Neural cell (in vitro differentiated cells): Measurements from ENCODE around the gene GTPBP6. TPM values are rescaled to one million over a fixed set of nuclear protein-coding genes. Genes with fewer than 3 reads are reported as not detected.

Experiments used
- H2AFZ ChIP-seq: fragments of 200-600, 300-800 bp; sonication (generic), shearing (Covaris generic); 2 replicates; pipeline ENCODE4 v1.6.0; 2014; ENCODE audit warnings: low read depth, mild to moderate bottlenecking, antibody characterized with exemption, low read length, moderate library complexity
- H3F3A ChIP-seq: fragments of 200-600 bp; shearing (Covaris generic); 2 replicates; pipeline ENCODE4 v1.6.1; 2016; ENCODE audit warnings: mild to moderate bottlenecking, moderate library complexity, mixed read lengths, antibody characterized with exemption, low read length; ENCODE audit not compliant: insufficient read depth, poor library complexity, severe bottlenecking
- H3K27ac ChIP-seq: fragments of 200-600, 300-800 bp; sonication (generic), shearing (Covaris generic); 2 replicates; pipeline ENCODE4 v1.5.1; 2014; ENCODE audit warnings: mild to moderate bottlenecking, low read length, moderate library complexity
- H3K27me3 ChIP-seq: fragments of 300-800, 200-600 bp; sonication (generic), shearing (Covaris generic); 2 replicates; pipeline ENCODE4 v1.6.0; 2014; ENCODE audit warnings: mild to moderate bottlenecking, low read depth, low read length, moderate library complexity; ENCODE audit not compliant: insufficient read depth
- H3K36me3 ChIP-seq: fragments of 300-800, 200-600 bp; sonication (generic), shearing (Covaris generic); 2 replicates; pipeline ENCODE4 v1.5.1; 2014; ENCODE audit warnings: mild to moderate bottlenecking, antibody characterized with exemption, low read length, moderate library complexity; ENCODE audit not compliant: insufficient read depth
- H3K4me2 ChIP-seq: fragments of 300-800, 200-600 bp; sonication (generic), shearing (Covaris generic); 2 replicates; pipeline ENCODE4 v1.6.0; 2014; ENCODE audit warnings: mild to moderate bottlenecking, low read length
- H3K4me3 ChIP-seq: fragments of 300-800, 200-600 bp; sonication (generic), shearing (Covaris generic); 2 replicates; pipeline ENCODE4 v1.5.1; 2014; ENCODE audit warnings: mild to moderate bottlenecking, low read length, moderate library complexity
- H3K79me2 ChIP-seq: fragments of 200-600 bp; shearing (Covaris generic); replicated peaks from 2 replicates; pipeline ENCODE4 v1.6.0; 2014; ENCODE audit warnings: mild to moderate bottlenecking, low read length, moderate library complexity; ENCODE audit not compliant: insufficient read depth
- H3K9ac ChIP-seq: fragments of 300-800, 200-600 bp; sonication (generic), shearing (Covaris generic); 2 replicates; pipeline ENCODE4 v1.6.1; 2016; ENCODE audit warnings: mild to moderate bottlenecking, low read length, mixed read lengths
- H3K9me2 ChIP-seq: fragments of 200-600 bp; shearing (Covaris generic); 2 replicates; pipeline ENCODE4 v1.6.1; 2016; ENCODE audit warnings: mild to moderate bottlenecking, low read length, mixed read lengths; ENCODE audit not compliant: insufficient read depth
- H3K9me3 ChIP-seq: fragments of 200-600, 300-800 bp; sonication (generic), shearing (Covaris generic); 2 replicates; pipeline ENCODE4 v1.6.1; 2016; ENCODE audit warnings: mild to moderate bottlenecking, mixed run types, low read length, moderate library complexity, mixed read lengths
- H4K20me1 ChIP-seq: fragments of 200-600 bp; shearing (Covaris generic); 2 replicates; pipeline ENCODE4 v1.6.1; 2016; ENCODE audit warnings: mild to moderate bottlenecking, mixed run types; ENCODE audit not compliant: insufficient read depth
- EP300 ChIP-seq: fragments of 450-650 bp; conservative IDR thresholded peaks from 2 replicates; pipeline ENCODE4 v1.6.1; 2014; ENCODE audit warnings: antibody characterized with exemption, mild to moderate bottlenecking, moderate library complexity; ENCODE audit not compliant: poor library complexity, severe bottlenecking
- EZH2 ChIP-seq: fragments of 200-600, 300-800 bp; shearing (Covaris generic), sonication (generic); IDR thresholded peaks from 2 replicates; pipeline ENCODE4 v1.6.1; 2014; ENCODE audit warnings: antibody characterized with exemption, low read length, borderline replicate concordance, mild to moderate bottlenecking; ENCODE audit not compliant: insufficient read depth, poor library complexity, severe bottlenecking
- MXI1 ChIP-seq: fragments of 450-650 bp; conservative IDR thresholded peaks from 2 replicates; pipeline ENCODE4 v1.6.1; 2014; ENCODE audit warnings: antibody characterized with exemption, mild to moderate bottlenecking; ENCODE audit not compliant: poor library complexity, severe bottlenecking
- POLR2AphosphoS5 ChIP-seq: IDR thresholded peaks from 2 replicates; pipeline ENCODE4 v1.6.1; 2012
- RAD21 ChIP-seq: fragments of 450-650 bp; conservative IDR thresholded peaks from 2 replicates; pipeline ENCODE4 v1.6.1; 2014; ENCODE audit warnings: antibody characterized with exemption, mild to moderate bottlenecking, moderate library complexity
- REST ChIP-seq: IDR thresholded peaks from 2 replicates; pipeline ENCODE4 v1.6.1; 2012; ENCODE audit warnings: borderline replicate concordance
- SMC3 ChIP-seq: fragments of 450-650 bp; conservative IDR thresholded peaks from 2 replicates; pipeline ENCODE4 v1.6.1; 2014; ENCODE audit warnings: antibody characterized with exemption, mild to moderate bottlenecking, moderate library complexity; ENCODE audit not compliant: poor library complexity
- TAF1 ChIP-seq: IDR thresholded peaks from 2 replicates; pipeline ENCODE4 v1.6.1; 2012; ENCODE audit warnings: low read depth
- polyA plus RNA-seq: library from polyadenylated mRNA; depleted of rRNA; stranded (reverse); fragments of >200 nt; gene quantifications from 2 replicates; pipeline ENCODE4 v1.2.3, GENCODE V29; 2014
- TF ChIP-seq, protein P1 (sequence below): fragments of 450-650 bp; IDR thresholded peaks from 2 replicates; pipeline ENCODE4 v1.5.1; 2014; ENCODE audit warnings: antibody characterized with exemption, mild to moderate bottlenecking, moderate library complexity; ENCODE audit not compliant: poor library complexity, severe bottlenecking

GTPBP6 gene
- polyA plus RNA-seq, 1 donor from 2014 or later, result 23.6 TPM

GRCh38 chrX:314049-314448 lies 4.5 kb downstream of the GTPBP6 start:
- Histone ChIP-seq H3K79me2 (no peaks in the 10 kb centered on the region), H3K9me3 (no peaks in the 10 kb centered on the region), H3K9me2 (no peaks in the 10 kb centered on the region), H3K4me2 (no peak overlapping the region), H3K36me3 (no peaks in the 10 kb centered on the region), H3K9ac (no peak overlapping the region), H3K27ac (no peak overlapping the region), H3K27me3 (no peaks in the 10 kb centered on the region), H3K4me3 (no peak overlapping the region), H4K20me1 (no peaks in the 10 kb centered on the region), H3F3A (no peaks in the 10 kb centered on the region), H2AFZ (no peak overlapping the region)
- TF ChIP-seq MXI1, result no peak
- TF ChIP-seq EP300, result no peak
- TF ChIP-seq RAD21, result no peak
- TF ChIP-seq, protein P1, sequence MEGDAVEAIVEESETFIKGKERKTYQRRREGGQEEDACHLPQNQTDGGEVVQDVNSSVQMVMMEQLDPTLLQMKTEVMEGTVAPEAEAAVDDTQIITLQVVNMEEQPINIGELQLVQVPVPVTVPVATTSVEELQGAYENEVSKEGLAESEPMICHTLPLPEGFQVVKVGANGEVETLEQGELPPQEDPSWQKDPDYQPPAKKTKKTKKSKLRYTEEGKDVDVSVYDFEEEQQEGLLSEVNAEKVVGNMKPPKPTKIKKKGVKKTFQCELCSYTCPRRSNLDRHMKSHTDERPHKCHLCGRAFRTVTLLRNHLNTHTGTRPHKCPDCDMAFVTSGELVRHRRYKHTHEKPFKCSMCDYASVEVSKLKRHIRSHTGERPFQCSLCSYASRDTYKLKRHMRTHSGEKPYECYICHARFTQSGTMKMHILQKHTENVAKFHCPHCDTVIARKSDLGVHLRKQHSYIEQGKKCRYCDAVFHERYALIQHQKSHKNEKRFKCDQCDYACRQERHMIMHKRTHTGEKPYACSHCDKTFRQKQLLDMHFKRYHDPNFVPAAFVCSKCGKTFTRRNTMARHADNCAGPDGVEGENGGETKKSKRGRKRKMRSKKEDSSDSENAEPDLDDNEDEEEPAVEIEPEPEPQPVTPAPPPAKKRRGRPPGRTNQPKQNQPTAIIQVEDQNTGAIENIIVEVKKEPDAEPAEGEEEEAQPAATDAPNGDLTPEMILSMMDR, result no peak
- no peak for TF ChIP-seq REST
- no peak for TF ChIP-seq POLR2AphosphoS5
- TF ChIP-seq TAF1, result no peak
- TF ChIP-seq SMC3, result no peak
- no peak for TF ChIP-seq EZH2

DNA sequence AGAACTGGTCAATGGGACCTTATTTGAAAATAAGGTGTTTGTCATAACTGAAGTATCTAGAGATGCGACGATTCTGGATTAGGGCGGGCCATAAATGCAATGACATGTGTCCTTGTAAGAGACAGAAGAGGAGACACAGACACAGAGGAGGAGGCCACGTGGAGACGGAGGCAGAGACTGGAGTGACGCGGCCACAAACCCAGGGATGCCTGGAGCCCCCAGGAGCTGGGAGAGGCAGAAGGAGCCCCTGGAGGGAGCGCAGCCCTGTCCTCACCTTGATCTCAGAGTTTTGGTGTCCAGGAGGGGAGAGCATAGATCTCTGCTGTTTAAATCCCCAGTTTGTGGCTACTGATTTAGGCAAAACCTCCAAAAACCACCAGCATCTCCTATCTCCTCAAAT lies 5.0 kb downstream of the GTPBP6 start:
- H3F3A ChIP-seq, result no peaks in the 10 kb centered on the region
- no peak for TF ChIP-seq POLR2AphosphoS5
- TF ChIP-seq MXI1, result no peak
- no peak for TF ChIP-seq EZH2
- no peak for TF ChIP-seq REST
- TF ChIP-seq EP300, result no peak
- no peak for TF ChIP-seq TAF1
- TF ChIP-seq RAD21, result no peak
- TF ChIP-seq, protein P1, result no peak
- no peak for TF ChIP-seq SMC3
- no peaks in the 10 kb centered on the region for H3K36me3 ChIP-seq
- no peaks in the 10 kb centered on the region for H3K9me2 ChIP-seq
- H3K4me2 ChIP-seq, result no peak overlapping the region
- no peaks in the 10 kb centered on the region for H3K9me3 ChIP-seq
- no peak overlapping the region for H3K27ac ChIP-seq
- no peaks in the 10 kb centered on the region for H3K27me3 ChIP-seq
- H3K9ac ChIP-seq, result no peak overlapping the region
- no peak overlapping the region for H3K4me3 ChIP-seq
- no peaks in the 10 kb centered on the region for H4K20me1 ChIP-seq
- H2AFZ ChIP-seq, result no peak overlapping the region
- no peaks in the 10 kb centered on the region for H3K79me2 ChIP-seq
